A673 (cell line): ENCODE results near the gene TNFSF12. TPM values are rescaled to one million over a fixed set of nuclear protein-coding genes. Genes with fewer than 3 reads are reported as not detected.

Experiments
- BruUV-seq: library from RNA; stranded (reverse); fragments of 400-500 nt; replicated peaks from 2 replicates; lab custom pipeline; 2021; lab: Mats Ljungman, UMichigan
- CTCF ChIA-PET: fragments of 300-600 bp; sonication (Branson Sonifier 250); formaldehyde crosslinking; loops from one replicate; lab custom pipeline; 2022; ENCODE audit warnings: antibody characterized with exemption; lab: Charles Lee
- POLR2A ChIA-PET: fragments of 300-600 bp; sonication (Branson Sonifier 250); formaldehyde crosslinking; loops from one replicate; lab custom pipeline; 2022; ENCODE audit warnings: antibody characterized with exemption; ENCODE audit not compliant: low non-redundant PET; lab: Charles Lee
- DNase-seq: peaks from one replicate; pipeline ENCODE4 v3.0.0-alpha.2; 2015; ENCODE audit warnings: low spot score
- H3K27ac ChIP-seq: fragments of 200-600 bp; sonication (generic); 2 replicates; pipeline ENCODE4 v1.5.1; 2016; ENCODE audit warnings: mixed run types, low read depth, mild to moderate bottlenecking, mixed read lengths, antibody characterized with exemption, low read length; ENCODE audit not compliant: poor library complexity, severe bottlenecking
- H3K27me3 ChIP-seq: fragments of 200-600 bp; sonication (generic); replicated peaks from 2 replicates; pipeline ENCODE4 v1.6.1; 2017; ENCODE audit warnings: mixed run types, low read depth, mild to moderate bottlenecking, mixed read lengths, antibody characterized with exemption, low read length; ENCODE audit not compliant: insufficient read depth, poor library complexity
- H3K36me3 ChIP-seq: fragments of 200-600 bp; sonication (generic); 2 replicates; pipeline ENCODE4 v1.6.1; 2016; ENCODE audit warnings: mixed run types, mild to moderate bottlenecking, mixed read lengths, antibody characterized with exemption, low read length; ENCODE audit not compliant: insufficient read depth, poor library complexity, severe bottlenecking
- H3K4me1 ChIP-seq: fragments of 200-600 bp; sonication (generic); 2 replicates; pipeline ENCODE4 v1.6.1; 2017; ENCODE audit warnings: mixed run types, mild to moderate bottlenecking, mixed read lengths, antibody characterized with exemption, low read length; ENCODE audit not compliant: insufficient read depth, poor library complexity, severe bottlenecking
- H3K4me3 ChIP-seq: fragments of 200-600 bp; sonication (generic); 2 replicates; pipeline ENCODE4 v1.5.1; 2016; ENCODE audit warnings: low read depth, mixed run types, mild to moderate bottlenecking, mixed read lengths, low read length; ENCODE audit not compliant: poor library complexity, severe bottlenecking
- H3K9me3 ChIP-seq: fragments of 200-600 bp; sonication (generic); 2 replicates; pipeline ENCODE4 v1.6.1; 2016; ENCODE audit warnings: mixed run types, low read depth, mild to moderate bottlenecking, mixed read lengths, antibody characterized with exemption, low read length; ENCODE audit not compliant: poor library complexity, severe bottlenecking
- EZH2 ChIP-seq: fragments of 200-600 bp; sonication (generic); IDR thresholded peaks from 2 replicates; pipeline ENCODE4 v1.6.1; 2017; ENCODE audit warnings: borderline replicate concordance, low read depth, mild to moderate bottlenecking, mixed read lengths, antibody characterized with exemption, low read length; ENCODE audit not compliant: poor library complexity, severe bottlenecking
- intact Hi-C: fragments of 100-400 bp; cut with micrococcal nuclease; formaldehyde crosslinking; loops from one replicate; pipeline ENCODE4 v1.10.0; 2022; ENCODE audit not compliant: unreplicated experiment
- total RNA-seq: library from RNA; stranded (reverse); gene quantifications from 2 replicates; pipeline ENCODE4 v1.2.3, GENCODE V29; 2021
- TF ChIP-seq, protein P1 (sequence below): fragments of 300-800, 200-600 bp; sonication (generic); conservative IDR thresholded peaks from 2 replicates; pipeline ENCODE4 v1.5.1; 2017; ENCODE audit warnings: low read depth, mild to moderate bottlenecking, antibody characterized with exemption, low read length, moderate library complexity, mixed read lengths

TNFSF12 gene
- total RNA-seq, 1 experiment from 2014 or later, result 0.75 TPM

GRCh38 chr17:7577327-7578199, 28.7 kb downstream of the TNFSF12 start:
- no peak overlapping the region for H3K27ac ChIP-seq
- TF ChIP-seq EZH2, result no peak
- TF ChIP-seq, protein P1, sequence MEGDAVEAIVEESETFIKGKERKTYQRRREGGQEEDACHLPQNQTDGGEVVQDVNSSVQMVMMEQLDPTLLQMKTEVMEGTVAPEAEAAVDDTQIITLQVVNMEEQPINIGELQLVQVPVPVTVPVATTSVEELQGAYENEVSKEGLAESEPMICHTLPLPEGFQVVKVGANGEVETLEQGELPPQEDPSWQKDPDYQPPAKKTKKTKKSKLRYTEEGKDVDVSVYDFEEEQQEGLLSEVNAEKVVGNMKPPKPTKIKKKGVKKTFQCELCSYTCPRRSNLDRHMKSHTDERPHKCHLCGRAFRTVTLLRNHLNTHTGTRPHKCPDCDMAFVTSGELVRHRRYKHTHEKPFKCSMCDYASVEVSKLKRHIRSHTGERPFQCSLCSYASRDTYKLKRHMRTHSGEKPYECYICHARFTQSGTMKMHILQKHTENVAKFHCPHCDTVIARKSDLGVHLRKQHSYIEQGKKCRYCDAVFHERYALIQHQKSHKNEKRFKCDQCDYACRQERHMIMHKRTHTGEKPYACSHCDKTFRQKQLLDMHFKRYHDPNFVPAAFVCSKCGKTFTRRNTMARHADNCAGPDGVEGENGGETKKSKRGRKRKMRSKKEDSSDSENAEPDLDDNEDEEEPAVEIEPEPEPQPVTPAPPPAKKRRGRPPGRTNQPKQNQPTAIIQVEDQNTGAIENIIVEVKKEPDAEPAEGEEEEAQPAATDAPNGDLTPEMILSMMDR, result no peak
- POLR2A ChIA-PET, result no interaction called here
- no peak overlapping the region for H3K4me3 ChIP-seq
- BruUV-seq, result TSS peak; percentile 14
- no peaks in the 10 kb centered on the region for H3K9me3 ChIP-seq
- H3K4me1 ChIP-seq, result peaks cover 56% of the 10 kb centered on the region
- CTCF ChIA-PET, result interaction anchor here (0.9 kb wide), 1 partner anchor 17 kb away, joined by 3 read pairs; no protein-coding TSS in a partner anchor
- no peaks in the 10 kb centered on the region for H3K27me3 ChIP-seq
- intact Hi-C loops, result no loop called here
- DNase-seq, result no peak
- H3K36me3 ChIP-seq, result peaks cover 73% of the 10 kb centered on the region

DNA sequence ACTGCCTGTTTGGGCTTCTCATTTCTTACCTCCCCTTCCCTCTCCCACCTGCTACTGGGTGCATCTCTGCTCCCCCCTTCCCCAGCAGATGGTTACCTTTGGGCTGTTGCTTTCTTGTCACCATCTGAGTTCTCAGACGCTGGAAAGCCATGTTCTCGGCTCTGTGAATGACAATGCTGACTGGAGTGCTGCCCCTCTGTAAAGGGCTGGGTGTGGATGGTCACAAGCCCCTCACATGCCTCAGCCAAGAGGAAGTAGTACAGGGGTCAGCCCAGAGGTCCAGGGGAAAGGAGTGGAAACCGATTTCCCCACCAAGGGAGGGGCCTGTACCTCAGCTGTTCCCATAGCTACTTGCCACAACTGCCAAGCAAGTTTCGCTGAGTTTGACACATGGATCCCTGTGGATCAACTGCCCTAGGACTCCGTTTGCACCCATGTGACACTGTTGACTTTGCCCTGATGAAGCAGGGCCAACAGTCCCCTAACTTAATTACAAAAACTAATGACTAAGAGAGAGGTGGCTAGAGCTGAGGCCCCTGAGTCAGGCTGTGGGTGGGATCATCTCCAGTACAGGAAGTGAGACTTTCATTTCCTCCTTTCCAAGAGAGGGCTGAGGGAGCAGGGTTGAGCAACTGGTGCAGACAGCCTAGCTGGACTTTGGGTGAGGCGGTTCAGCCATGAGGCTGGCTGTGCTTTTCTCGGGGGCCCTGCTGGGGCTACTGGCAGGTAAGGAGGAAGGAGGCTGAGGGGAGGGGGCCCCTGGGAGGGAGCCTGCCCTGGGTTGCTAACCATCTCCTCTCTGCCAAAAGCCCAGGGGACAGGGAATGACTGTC, 30.4 kb downstream of the TNFSF12 start, which contains the start of gene CD68:
CD68 (plus strand) TSS at position 638 of the 833 bp plus-strand sequence; CDS start at position 678, 40 bp downstream.
- H3K36me3 ChIP-seq, result peaks cover 61% of the 10 kb centered on the region
- H3K4me1 ChIP-seq, result peaks cover 64% of the 10 kb centered on the region
- no peak within 1 kb of the TSS for H3K4me3 ChIP-seq
- no TSS peak for BruUV-seq
- peak within 1 kb of the TSS; percentile 74 for H3K27ac ChIP-seq
- ChIA-PET POLR2A (no interaction called here), CTCF (interaction anchor here (2.0 kb wide), 1 partner anchor 10 kb away, joined by 6 read pairs; no protein-coding TSS in a partner anchor)
- H3K27me3 ChIP-seq, result no peaks in the 10 kb centered on the region
- peak; percentile 88 for DNase-seq
- TF ChIP-seq, protein P1, result no peak
- TF ChIP-seq EZH2, result no peak
- intact Hi-C loops, result no loop called here
- no peaks in the 10 kb centered on the region for H3K9me3 ChIP-seq

DNA sequence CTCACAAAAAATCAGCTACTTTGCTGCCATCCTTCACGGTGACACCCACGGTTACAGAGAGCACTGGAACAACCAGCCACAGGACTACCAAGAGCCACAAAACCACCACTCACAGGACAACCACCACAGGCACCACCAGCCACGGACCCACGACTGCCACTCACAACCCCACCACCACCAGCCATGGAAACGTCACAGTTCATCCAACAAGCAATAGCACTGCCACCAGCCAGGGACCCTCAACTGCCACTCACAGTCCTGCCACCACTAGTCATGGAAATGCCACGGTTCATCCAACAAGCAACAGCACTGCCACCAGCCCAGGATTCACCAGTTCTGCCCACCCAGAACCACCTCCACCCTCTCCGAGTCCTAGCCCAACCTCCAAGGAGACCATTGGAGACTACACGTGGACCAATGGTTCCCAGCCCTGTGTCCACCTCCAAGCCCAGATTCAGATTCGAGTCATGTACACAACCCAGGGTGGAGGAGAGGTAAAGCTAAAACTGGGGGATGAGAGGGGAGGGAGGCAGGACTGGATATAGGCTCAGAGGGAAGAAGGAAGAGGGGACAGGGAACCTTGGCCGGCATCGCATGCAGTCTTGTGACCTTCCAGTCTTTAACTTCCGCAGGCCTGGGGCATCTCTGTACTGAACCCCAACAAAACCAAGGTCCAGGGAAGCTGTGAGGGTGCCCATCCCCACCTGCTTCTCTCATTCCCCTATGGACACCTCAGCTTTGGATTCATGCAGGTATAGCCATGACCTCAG, 31.2 kb downstream of the TNFSF12 start:
- Histone ChIP-seq H3K9me3 (no peaks in the 10 kb centered on the region), H3K36me3 (peaks cover 53% of the 10 kb centered on the region), H3K4me3 (no peak overlapping the region), H3K27ac (peak overlapping the region; percentile 74), H3K27me3 (no peaks in the 10 kb centered on the region), H3K4me1 (peaks cover 61% of the 10 kb centered on the region)
- BruUV-seq, result no TSS peak
- CTCF ChIA-PET, result interaction anchor here (2.0 kb wide), 1 partner anchor 9 kb away, joined by 6 read pairs; no protein-coding TSS in a partner anchor
- POLR2A ChIA-PET, result interaction anchor here (0.6 kb wide), 1 partner anchor 72 kb away, joined by 5 read pairs; no protein-coding TSS in a partner anchor
- intact Hi-C loops, result loop anchor here (5.0 kb wide), 2 partner anchors 107 to 307 kb away; partner anchors contain the start of genes CHD3, TP53 and WRAP53
- TF ChIP-seq, protein P1, result no peak
- no peak for TF ChIP-seq EZH2
- no peak for DNase-seq
